Amniotic epithelial cell (primary cell): ENCODE measurements around the gene CCDC40.

Experiments used
- DNase-seq: peaks from one replicate; pipeline ENCODE4 v3.0.0-alpha.2; 2010; ENCODE audit warnings: low read depth

The CCDC40 gene

GRCh38 chr17:80002070-80002641 is 34.3 kb upstream of the CCDC40 start:
- no peak for DNase-seq

- no peak for DNase-seq
Measured at GRCh38 chr17:80002690-80003490, 33.6 kb upstream of the CCDC40 start.

- no peak for DNase-seq
Measured at GRCh38 chr17:80003969-80004368, 32.5 kb upstream of the CCDC40 start.

GRCh38 chr17:80005360-80006338 is 30.8 kb upstream of the CCDC40 start:
- DNase-seq: no peak

- no peak for DNase-seq
Measured at GRCh38 chr17:80006339-80006720, 30.1 kb upstream of the CCDC40 start.

- no peak for DNase-seq
Measured at GRCh38 chr17:80006811-80007752, 29.4 kb upstream of the CCDC40 start.

- no peak for DNase-seq
Measured at GRCh38 chr17:80007939-80008338, 28.5 kb upstream of the CCDC40 start.

GRCh38 chr17:80008383-80008840 is 28.0 kb upstream of the CCDC40 start:
- DNase-seq: peak; percentile 33

- DNase-seq: no peak
Measured at GRCh38 chr17:80008848-80009247, 27.6 kb upstream of the CCDC40 start.

- no peak for DNase-seq
Measured at GRCh38 chr17:80009391-80010282, 26.8 kb upstream of the CCDC40 start.

- DNase-seq: no peak
Measured at GRCh38 chr17:80010283-80010858, 26.1 kb upstream of the CCDC40 start.

GRCh38 chr17:80011989-80012555 is 24.4 kb upstream of the CCDC40 start:
- no peak for DNase-seq

- DNase-seq: no peak
Measured at GRCh38 chr17:80012765-80013741, 23.4 kb upstream of the CCDC40 start.

GRCh38 chr17:80017226-80018010 is 19.0 kb upstream of the CCDC40 start:
- DNase-seq: no peak

- no peak for DNase-seq
Measured at GRCh38 chr17:80018917-80019651, 17.4 kb upstream of the CCDC40 start.

- DNase-seq: peak; percentile 6
Measured at GRCh38 chr17:80021600-80021999, 14.8 kb upstream of the CCDC40 start.
